SK-N-SH (cell line): Measurements from ENCODE around the gene DNMBP.
"Not testable (repeated sequence)": the region's sequence is repeated elsewhere in the genome, so short reads cannot be mapped to it uniquely, and the experiment has no call there.

ENCODE experiments used
- CTCF ChIP-seq: fragments of 200-600 bp; sonication (generic); IDR thresholded peaks from 2 replicates; pipeline ENCODE4 v1.6.1; 2017; ENCODE audit warnings: antibody characterized with exemption, mild to moderate bottlenecking, moderate library complexity
- FOSL2 ChIP-seq: IDR thresholded peaks from 2 replicates; pipeline ENCODE4 v1.4.0; 2012; ENCODE audit warnings: low read depth, mild to moderate bottlenecking, moderate library complexity, borderline replicate concordance
- POLR2AphosphoS5 ChIP-seq: IDR thresholded peaks from 2 replicates; pipeline ENCODE4 v1.6.1; 2012; ENCODE audit warnings: low read depth, low read length
- TAF1 ChIP-seq: IDR thresholded peaks from 2 replicates; pipeline ENCODE4 v1.6.1; 2012; ENCODE audit warnings: low read depth, mild to moderate bottlenecking, low read length, moderate library complexity, borderline replicate concordance
- YY1 ChIP-seq: IDR thresholded peaks from 2 replicates; pipeline ENCODE4 v1.4.0; 2012; ENCODE audit warnings: low read depth, mild to moderate bottlenecking
- ZBTB33 ChIP-seq: IDR thresholded peaks from 2 replicates; pipeline ENCODE4 v1.4.0; 2012; ENCODE audit warnings: low read depth, borderline replicate concordance

- TF ChIP-seq POLR2AphosphoS5, CTCF, TAF1, YY1, ZBTB33, FOSL2: not testable (repeated sequence)
Observed at GRCh38 chr10:99946051-99946450, 63.7 kb downstream of the DNMBP start.
